C4-2B (cell line): Measurements from ENCODE around the gene GPC5.

Experiments used
- H3K27ac ChIP-seq: fragments of 450-650 bp; 2 replicates; pipeline ENCODE4 v1.5.1; 2017
- ZFX ChIP-seq: fragments of 450-650 bp; IDR thresholded peaks from 2 replicates; pipeline ENCODE4 v1.6.1; 2017
- TF ChIP-seq, protein P1 (sequence below): fragments of 450-650 bp; conservative IDR thresholded peaks from 2 replicates; pipeline ENCODE4 v1.5.1; 2017; ENCODE audit warnings: mild to moderate bottlenecking

The GPC5 gene

DNA sequence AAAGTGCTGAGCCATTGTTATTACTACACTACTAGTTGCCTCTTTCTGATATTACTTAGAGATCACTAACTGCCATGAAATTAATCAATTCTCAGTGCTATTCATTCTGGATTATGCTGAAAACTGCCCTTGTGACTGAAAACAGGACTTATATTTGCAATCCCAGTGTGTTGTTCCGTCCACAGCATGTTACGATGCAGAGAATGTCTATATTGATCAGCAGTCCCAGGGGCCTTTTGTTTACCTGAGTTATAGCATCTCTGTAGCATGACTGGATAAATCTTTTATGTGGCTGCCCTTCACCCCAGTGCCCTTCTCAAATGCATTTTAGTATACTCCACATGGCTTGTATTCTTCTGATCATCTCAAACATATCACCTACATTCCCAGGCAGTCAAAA, 251.0 kb downstream of the GPC5 start:
- no peak overlapping the region for H3K27ac ChIP-seq
- TF ChIP-seq ZFX: no peak
- TF ChIP-seq, protein P1, sequence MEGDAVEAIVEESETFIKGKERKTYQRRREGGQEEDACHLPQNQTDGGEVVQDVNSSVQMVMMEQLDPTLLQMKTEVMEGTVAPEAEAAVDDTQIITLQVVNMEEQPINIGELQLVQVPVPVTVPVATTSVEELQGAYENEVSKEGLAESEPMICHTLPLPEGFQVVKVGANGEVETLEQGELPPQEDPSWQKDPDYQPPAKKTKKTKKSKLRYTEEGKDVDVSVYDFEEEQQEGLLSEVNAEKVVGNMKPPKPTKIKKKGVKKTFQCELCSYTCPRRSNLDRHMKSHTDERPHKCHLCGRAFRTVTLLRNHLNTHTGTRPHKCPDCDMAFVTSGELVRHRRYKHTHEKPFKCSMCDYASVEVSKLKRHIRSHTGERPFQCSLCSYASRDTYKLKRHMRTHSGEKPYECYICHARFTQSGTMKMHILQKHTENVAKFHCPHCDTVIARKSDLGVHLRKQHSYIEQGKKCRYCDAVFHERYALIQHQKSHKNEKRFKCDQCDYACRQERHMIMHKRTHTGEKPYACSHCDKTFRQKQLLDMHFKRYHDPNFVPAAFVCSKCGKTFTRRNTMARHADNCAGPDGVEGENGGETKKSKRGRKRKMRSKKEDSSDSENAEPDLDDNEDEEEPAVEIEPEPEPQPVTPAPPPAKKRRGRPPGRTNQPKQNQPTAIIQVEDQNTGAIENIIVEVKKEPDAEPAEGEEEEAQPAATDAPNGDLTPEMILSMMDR: no peak

DNA sequence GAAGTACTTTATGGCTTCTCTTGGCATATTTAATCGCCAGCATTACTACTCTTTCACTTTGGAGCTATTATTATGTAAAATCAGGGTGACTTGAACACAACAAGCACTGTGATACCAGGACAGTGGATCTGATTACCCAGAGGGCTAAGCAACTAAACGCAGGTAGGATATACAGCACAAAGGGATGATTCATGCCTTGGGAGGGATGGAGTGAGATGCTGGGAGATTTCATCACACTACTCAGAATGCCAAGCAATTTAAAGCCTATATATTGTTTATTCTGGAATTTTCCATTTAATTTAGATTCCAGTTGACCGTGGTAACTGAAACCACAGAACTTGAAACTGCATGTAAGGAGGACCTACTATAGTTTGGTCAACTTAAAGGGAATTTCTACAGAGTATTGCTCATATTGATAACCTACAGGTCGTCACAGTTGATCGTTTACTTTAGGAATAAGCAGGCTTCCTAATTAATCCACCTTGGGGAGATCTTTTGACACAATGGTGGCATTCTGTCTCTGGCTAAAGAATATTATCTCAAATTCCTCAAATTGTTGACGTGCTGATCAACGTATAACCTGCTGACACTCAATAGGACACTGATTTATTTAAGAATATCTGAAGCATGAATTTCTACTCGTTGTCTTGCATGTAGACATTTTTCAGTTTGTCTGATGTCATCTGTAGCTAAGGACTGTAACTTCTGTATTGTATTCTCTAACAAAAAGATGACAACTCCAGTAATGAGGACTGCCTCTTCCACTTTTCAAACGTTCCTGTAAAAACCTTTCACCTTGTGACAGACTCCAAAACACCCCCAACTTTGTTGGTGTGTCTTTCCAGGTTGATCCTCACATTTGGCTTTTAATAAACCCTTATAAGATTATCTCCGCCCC, 254.2 kb downstream of the GPC5 start:
- TF ChIP-seq, protein P1: no peak
- TF ChIP-seq ZFX: no peak
- H3K27ac ChIP-seq: no peak overlapping the region

DNA sequence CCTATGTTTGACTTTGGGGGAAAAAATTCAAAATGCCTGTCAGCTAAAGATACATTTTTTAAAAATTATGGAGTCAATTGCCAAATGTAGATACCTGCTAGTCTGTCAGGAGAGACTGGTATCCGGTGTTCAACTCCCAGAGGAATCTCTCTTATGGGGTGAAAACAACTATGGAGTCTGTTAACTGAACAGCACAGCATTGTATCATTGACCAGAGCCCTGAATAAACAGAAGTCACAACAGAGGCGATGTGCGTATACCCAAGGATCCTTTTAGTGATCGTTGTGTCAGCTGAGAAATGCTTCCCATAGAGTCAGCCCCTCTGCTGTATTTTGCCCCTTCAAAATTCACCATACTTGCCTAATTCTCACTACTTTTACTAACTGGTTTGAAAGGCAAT, 257.3 kb downstream of the GPC5 start:
- H3K27ac ChIP-seq: no peak overlapping the region
- TF ChIP-seq ZFX: no peak
- TF ChIP-seq, protein P1: no peak

DNA sequence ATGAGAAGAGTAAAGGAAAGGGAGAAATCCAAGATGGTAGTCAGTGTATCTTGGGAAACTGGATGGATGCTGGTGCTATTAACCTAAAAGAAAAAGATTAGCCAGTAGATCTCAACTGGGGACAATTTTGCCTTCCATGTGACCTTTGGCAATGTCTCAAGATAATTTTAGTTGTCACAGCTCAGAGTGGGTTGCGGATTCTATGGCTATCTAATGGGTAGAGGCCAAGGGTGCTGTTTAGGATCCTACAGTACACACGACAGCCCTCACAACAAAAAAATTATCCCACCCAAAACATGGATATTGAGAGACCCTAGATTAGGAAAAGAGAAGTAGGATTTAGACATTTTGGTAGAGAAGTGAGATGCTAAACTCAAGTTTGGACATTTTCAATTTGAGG, 258.9 kb downstream of the GPC5 start:
- TF ChIP-seq, protein P1: no peak
- TF ChIP-seq ZFX: no peak
- no peak overlapping the region for H3K27ac ChIP-seq

DNA sequence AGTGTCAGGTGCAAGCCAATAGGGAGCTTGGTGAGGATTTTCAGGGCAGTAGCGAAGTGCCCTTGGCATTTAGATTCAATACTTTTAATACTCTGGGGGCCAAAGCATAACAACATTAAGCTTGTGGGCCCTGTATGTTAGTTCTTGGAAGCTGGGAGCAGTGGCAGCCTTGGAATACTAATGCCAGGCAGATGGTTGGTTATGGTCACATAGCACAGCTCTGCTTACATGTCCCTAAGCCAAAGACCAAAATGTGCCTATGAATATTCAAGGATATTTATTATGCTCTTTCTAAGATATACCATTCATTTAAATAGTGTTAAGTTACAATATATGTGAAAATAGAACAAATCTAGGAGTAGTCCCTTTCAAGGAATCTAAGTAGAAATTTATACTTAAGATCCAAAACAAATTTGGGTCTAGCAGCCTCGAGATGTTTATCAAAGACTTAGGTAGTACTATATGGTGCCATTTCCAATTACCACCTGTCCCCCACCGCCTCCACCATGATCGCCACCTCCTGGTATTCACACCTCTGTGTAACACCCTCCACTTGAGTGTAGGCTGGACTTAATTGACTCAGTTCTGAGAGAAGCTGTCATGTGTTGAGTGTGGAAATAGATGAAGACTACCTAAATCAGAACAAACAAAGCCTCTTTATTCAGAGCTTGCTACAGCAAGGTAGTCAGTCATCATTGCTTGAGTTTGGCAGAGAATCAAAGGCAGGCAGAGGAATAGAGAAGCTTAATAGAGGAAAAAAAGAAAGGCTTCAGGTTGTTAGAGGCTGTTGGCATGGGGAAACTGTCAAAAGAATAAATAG, 261.0 kb downstream of the GPC5 start:
- TF ChIP-seq, protein P1: no peak
- TF ChIP-seq ZFX: no peak
- H3K27ac ChIP-seq: no peak overlapping the region

DNA sequence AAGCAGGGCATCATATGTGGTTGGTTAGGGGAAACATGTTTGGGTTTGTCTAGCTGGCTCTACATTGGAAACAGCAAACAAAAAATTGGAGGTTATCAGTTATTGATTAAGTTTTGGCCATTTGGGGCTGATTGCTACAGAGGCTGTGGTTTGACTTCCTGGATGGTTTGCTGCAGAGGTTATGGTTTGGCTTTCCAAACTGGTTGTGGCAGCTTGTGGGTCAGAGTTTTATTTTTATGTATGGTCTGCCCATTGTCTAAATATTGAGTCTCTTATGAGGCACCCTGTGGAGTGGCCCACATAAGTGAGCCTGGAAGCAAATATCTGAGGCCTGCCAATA, 261.6 kb downstream of the GPC5 start:
- H3K27ac ChIP-seq: no peak overlapping the region
- TF ChIP-seq ZFX: no peak
- TF ChIP-seq, protein P1: no peak
